NCI-H187 (cell line): ENCODE measurements around the gene STRAP.
A peak's percentile ranks its signal among the peaks of the same experiment; 100 is the strongest.

Experiments
- DNase-seq, 2 experiments: peaks; one replicate each; lab custom pipeline; 2025; lab: John Stamatoyannopoulos, UW

The STRAP gene

GRCh38 chr12:15882118-15882971 lies at the start of gene STRAP:
TSS of gene STRAP (plus strand) at chr12:15882387. CDS start at chr12:15882708, 321 bp downstream.
- peak; percentile 86 to 88 for DNase-seq

GRCh38 chr12:15834575-15834974 lies 47.6 kb upstream of the STRAP start:
- DNase-seq, result no peak

GRCh38 chr12:15837141-15837790 lies 44.9 kb upstream of the STRAP start:
- DNase-seq, result no peak

GRCh38 chr12:15839041-15839440 lies 43.1 kb upstream of the STRAP start:
- no peak for DNase-seq

- DNase-seq, result no peak
Measured at GRCh38 chr12:15839682-15840081, 42.5 kb upstream of the STRAP start.

GRCh38 chr12:15842108-15842507 lies 40.1 kb upstream of the STRAP start:
- DNase-seq, result no peak

GRCh38 chr12:15846887-15847286 lies 35.3 kb upstream of the STRAP start:
- no peak for DNase-seq

GRCh38 chr12:15848606-15849005 lies 33.6 kb upstream of the STRAP start:
- DNase-seq, result no peak

GRCh38 chr12:15851045-15851620 lies 31.1 kb upstream of the STRAP start:
- no peak for DNase-seq

GRCh38 chr12:15851919-15852318 lies 30.3 kb upstream of the STRAP start:
- no peak for DNase-seq

GRCh38 chr12:15852383-15852782 lies 29.8 kb upstream of the STRAP start:
- no peak for DNase-seq

GRCh38 chr12:15853877-15854276 lies 28.3 kb upstream of the STRAP start:
- DNase-seq, result no peak

GRCh38 chr12:15854916-15855315 lies 27.3 kb upstream of the STRAP start:
- no peak for DNase-seq

GRCh38 chr12:15855646-15856045 lies 26.5 kb upstream of the STRAP start:
- no peak for DNase-seq

GRCh38 chr12:15856097-15856982 lies 25.8 kb upstream of the STRAP start:
- peak; percentile 6 to 14 for DNase-seq

- DNase-seq, result no peak
Measured at GRCh38 chr12:15858353-15858752, 23.8 kb upstream of the STRAP start.

- DNase-seq, result no peak
Measured at GRCh38 chr12:15859116-15859515, 23.1 kb upstream of the STRAP start.

GRCh38 chr12:15861404-15861803 lies 20.8 kb upstream of the STRAP start:
- DNase-seq, result no peak

GRCh38 chr12:15862840-15863239 lies 19.3 kb upstream of the STRAP start:
- no peak for DNase-seq

- no peak for DNase-seq
Measured at GRCh38 chr12:15863372-15863771, 18.8 kb upstream of the STRAP start.

GRCh38 chr12:15863984-15864383 lies 18.2 kb upstream of the STRAP start:
- no peak for DNase-seq

GRCh38 chr12:15868186-15868585 lies 14.0 kb upstream of the STRAP start:
- no peak for DNase-seq
